ENCODE measurements around the gene JMJD4. TPM values are rescaled to one million over a fixed set of nuclear protein-coding genes. Genes with fewer than 3 reads are reported as not detected.

Gene JMJD4
- total RNA-seq, 2 donors from 2014 or later = 17.3 to 34.0 TPM

DNA sequence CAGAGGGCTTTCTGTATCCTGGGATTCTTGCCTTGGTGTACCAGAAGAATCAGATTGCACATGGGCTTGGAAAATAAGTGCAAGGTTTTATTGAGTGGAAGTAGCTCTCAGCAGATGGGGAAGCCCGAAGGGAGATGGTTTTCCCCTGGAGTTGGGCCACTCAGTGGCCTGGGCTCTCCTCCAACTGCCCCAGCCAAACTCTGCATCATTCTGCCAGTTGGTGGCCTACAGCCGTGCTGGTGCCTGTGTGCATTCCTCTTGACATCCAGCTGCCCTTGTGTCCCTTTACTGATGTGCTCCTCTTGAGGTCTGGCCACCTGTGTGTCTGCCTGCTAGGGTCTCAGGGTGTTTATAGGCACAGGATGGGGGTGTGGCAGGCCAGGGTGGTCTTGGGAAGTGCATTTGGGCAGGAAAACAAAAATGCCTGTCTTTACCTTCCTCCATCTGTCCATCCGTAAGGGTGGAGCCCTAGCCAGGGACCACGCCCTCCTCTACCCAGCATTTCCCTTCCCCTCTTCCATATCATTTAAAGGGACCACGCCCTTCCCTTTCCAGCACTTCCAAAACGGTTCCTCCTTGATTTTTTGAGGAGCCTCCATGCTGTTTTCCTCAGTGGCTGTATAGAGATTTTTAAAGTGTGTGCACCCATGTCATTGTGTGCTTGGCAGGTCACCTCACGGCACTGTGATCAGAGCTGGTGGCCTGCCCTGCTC is 19.1 kb upstream of the JMJD4 start:
- Mint-ChIP-seq H3K36me3 (peaks cover 6% of the 10 kb centered on the region), H3K4me1 (ENCODE audit: low read depth in 2 of 2) (peaks cover 6 to 21% of the 10 kb centered on the region in 2 donors), H3K9me3 (no peaks in the 10 kb centered on the region), H3K27me3 (no peaks in the 10 kb centered on the region), H3K27ac (no peak overlapping the region), H3K4me3 (no peak overlapping the region)
- DNase-seq (ENCODE audit: low spot score) = no peak
- ATAC-seq = no peak

DNA sequence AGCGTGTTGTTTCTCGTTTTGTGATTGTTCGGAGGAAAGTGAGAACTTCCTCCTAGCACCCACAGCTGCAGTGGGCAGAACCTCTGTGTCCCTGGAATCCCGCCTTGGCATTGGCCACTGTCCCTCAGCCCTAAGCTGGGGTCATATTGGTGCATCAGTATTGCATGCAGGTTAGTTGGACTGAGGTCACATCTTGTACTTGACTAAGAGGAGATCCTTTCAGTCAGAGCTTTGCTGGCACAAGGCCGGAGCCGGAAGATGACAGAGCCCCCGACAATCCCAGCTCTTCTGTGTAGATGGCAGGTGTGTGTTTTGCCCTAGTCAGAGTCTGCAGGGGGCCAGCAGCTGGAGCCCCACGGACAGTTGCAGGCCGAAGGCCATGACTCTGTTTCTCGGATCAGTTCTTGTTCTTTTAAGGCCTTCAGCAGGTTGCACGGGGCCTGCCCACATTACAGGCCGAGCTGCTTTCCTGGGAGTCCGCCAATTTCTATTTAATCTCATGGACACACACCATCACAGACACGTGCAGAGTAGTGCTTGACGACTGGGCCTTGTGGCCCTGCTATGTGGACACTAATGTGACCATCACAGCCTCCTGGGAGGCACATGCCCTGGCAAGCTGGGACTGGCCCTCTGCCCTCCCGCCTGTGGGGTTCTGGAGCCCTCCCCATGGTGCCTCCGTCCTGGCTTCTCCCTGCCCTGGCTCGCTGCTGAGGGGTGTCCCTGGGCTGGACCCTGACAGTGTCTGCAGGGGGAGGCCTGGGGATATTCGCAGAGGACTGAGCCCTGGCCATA is 15.0 kb upstream of the JMJD4 start:
- Mint-ChIP-seq H3K9me3 (no peaks in the 10 kb centered on the region), H3K27me3 (no peaks in the 10 kb centered on the region), H3K4me1 (ENCODE audit: low read depth in 2 of 2) (peaks cover 16 to 38% of the 10 kb centered on the region in 2 donors), H3K27ac (no peak overlapping the region), H3K36me3 (peaks cover 6% of the 10 kb centered on the region), H3K4me3 (peak overlapping the region; percentile 15)
- ATAC-seq (no peak), DNase-seq (ENCODE audit: low spot score) (no peak)

DNA sequence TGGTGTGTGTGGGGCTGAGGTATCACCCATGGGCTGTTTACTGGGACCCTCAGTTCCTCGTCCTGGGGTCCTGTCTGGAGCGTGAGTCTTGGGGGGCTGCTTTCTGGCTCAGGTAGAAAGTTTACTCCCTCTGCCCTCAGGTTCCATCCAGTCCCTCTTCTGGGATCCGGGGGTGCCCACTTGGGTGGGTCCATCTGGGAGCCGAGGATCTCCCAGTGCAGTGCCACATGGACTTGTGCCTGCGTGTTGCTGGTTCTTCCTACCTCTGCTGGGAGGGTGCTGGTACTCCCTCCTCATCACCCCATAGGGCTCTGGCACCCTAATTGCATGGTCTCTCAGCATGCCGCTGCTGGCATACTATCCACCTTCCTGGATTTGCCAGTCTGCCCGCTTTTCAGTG is 14.1 kb upstream of the JMJD4 start:
- H3K36me3 Mint-ChIP-seq = peaks cover 6% of the 10 kb centered on the region
- H3K4me3 Mint-ChIP-seq = peak overlapping the region; percentile 41
- no peaks in the 10 kb centered on the region for H3K27me3 Mint-ChIP-seq

DNA sequence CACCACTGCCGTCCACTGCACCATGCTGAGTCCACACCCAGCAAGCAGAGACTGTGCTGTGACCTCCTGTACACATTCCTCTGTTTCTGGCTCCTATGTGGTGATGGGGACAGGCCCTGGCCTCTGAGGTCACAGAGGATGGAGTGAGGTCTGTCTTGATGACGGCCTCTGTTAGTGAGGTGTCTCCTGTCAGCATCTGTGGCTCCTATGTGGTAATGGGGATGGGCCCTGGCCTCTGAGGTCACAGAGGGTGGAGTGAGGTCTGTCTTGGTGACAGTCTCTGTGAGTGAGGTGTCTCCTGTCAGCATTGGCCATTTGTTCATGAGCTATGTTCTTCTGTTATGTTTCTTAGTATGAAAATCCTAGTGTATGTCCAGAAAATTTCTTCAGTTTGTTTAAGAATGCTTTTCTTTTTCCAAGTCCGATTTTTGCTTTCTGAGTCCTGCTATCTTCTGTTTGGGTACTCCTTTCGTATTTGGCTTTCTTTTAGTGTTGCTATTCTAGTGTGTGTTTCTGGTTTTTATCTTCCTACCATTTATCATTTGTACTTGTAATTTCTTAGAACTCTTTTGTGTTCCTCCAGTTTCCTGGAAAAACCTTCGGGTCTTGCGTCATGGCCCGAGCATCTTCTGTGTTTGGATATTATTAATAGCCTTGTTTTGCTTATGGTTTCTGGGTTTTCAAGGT is 13.5 kb upstream of the JMJD4 start:
- no peaks in the 10 kb centered on the region for H3K27me3 Mint-ChIP-seq
- no peaks in the 10 kb centered on the region for H3K9me3 Mint-ChIP-seq
- H3K27ac Mint-ChIP-seq = peak overlapping the region; percentile 34 to 36
- H3K4me1 Mint-ChIP-seq (ENCODE audit: low read depth in 2 of 2) = peaks cover 16 to 36% of the 10 kb centered on the region in 2 donors
- ATAC-seq (peak; percentile 81 to 85), DNase-seq (ENCODE audit: low spot score) (no peak)
- H3K4me3 Mint-ChIP-seq = peak overlapping the region; percentile 41
- peaks cover 6% of the 10 kb centered on the region for H3K36me3 Mint-ChIP-seq

More for the DNA sequence above, 14.1 kb upstream of the JMJD4 start:
- H3K9me3 Mint-ChIP-seq = no peaks in the 10 kb centered on the region
- ATAC-seq (no peak), DNase-seq (ENCODE audit: low spot score) (no peak)
- peaks cover 16 to 38% of the 10 kb centered on the region in 2 donors for H3K4me1 Mint-ChIP-seq (ENCODE audit: low read depth in 2 of 2)
- peak overlapping the region; percentile 34 to 36 for H3K27ac Mint-ChIP-seq

DNA sequence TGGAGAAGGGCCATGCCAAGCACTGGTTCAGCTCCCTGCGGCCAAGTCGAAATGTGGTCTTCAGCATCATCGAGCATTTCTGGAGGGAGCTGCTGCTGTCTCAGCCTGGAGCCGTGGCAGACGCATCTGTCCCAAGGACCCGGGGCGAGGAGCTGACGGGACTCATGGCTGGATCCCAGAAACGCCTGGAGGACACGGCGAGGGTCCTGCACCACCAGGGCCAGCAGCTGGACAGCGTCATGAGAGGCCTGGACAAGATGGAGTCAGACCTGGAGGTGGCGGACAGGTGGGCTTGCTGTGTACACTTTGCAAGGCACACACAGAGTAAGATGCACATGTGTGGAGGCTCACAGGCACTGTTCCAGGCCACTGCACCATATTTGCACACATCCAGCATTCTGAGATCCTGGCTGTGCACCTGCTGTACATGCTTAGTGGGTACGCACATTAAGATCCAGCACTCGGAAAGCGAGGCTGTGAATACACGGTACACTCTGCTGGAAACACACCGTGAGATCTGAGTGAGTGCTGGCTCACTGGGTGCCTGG is 12.9 kb upstream of the JMJD4 start:
- no peaks in the 10 kb centered on the region for H3K27me3 Mint-ChIP-seq

DNA sequence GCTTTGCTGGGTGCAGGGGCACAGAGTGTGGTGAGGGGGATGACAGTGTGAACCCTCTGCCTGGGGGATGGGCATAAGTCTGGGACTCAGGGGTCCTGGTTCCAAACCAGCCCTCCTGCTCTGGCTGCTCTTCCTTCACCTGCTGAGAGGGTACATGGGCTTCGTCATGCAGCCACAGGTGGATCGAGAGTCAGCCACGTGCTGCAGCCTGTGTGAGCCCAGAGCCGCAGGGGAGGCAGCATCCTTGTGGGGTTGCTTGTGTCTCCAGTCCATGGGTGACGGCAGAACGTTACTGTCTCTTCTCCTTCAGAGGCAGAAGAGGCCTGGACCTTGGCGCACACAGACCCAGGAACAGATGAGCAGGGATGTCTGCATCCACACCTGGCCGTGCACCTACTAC is 12.3 kb upstream of the JMJD4 start:
- Mint-ChIP-seq H3K27me3 (no peaks in the 10 kb centered on the region), H3K27ac (no peak overlapping the region), H3K4me1 (ENCODE audit: low read depth in 2 of 2) (peaks cover 16 to 35% of the 10 kb centered on the region in 2 donors), H3K4me3 (no peak overlapping the region), H3K36me3 (peaks cover 6% of the 10 kb centered on the region), H3K9me3 (no peaks in the 10 kb centered on the region)
- no peak for DNase-seq (ENCODE audit: low spot score)
- ATAC-seq = no peak

More for the DNA sequence above, 12.9 kb upstream of the JMJD4 start:
- ATAC-seq = no peak
- Mint-ChIP-seq H3K27ac (no peak overlapping the region), H3K4me3 (peak overlapping the region; percentile 41), H3K4me1 (ENCODE audit: low read depth in 2 of 2) (peaks cover 16 to 36% of the 10 kb centered on the region in 2 donors), H3K36me3 (peaks cover 6% of the 10 kb centered on the region), H3K9me3 (no peaks in the 10 kb centered on the region)
- DNase-seq (ENCODE audit: low spot score) = no peak

DNA sequence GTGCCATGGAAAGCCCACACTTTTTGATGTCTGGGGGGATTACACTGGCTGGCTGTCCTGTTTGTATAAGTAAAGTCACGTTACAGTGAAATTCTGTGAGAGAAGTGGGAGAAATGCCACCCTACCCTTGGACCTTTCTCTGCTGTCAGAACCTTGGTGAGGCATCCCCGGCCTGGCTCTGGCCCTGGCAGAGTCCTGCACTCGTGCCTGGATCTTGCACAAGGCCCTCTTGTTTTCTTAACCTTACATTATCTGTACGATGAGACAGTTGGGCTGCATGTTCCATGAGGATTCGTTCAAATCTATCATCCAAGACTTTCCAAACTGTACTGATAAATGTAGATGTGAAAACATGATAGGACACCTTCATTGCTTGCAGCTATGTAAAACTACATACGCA is 11.6 kb upstream of the JMJD4 start:
- DNase-seq (ENCODE audit: low spot score) = no peak
- no peak overlapping the region for H3K27ac Mint-ChIP-seq
- ATAC-seq = no peak
- no peaks in the 10 kb centered on the region for H3K27me3 Mint-ChIP-seq
- H3K4me1 Mint-ChIP-seq (ENCODE audit: low read depth in 2 of 2) = peaks cover 16 to 31% of the 10 kb centered on the region in 2 donors
- no peaks in the 10 kb centered on the region for H3K9me3 Mint-ChIP-seq
- peak overlapping the region; percentile 20 for H3K4me3 Mint-ChIP-seq
- peaks cover 6% of the 10 kb centered on the region for H3K36me3 Mint-ChIP-seq

DNA sequence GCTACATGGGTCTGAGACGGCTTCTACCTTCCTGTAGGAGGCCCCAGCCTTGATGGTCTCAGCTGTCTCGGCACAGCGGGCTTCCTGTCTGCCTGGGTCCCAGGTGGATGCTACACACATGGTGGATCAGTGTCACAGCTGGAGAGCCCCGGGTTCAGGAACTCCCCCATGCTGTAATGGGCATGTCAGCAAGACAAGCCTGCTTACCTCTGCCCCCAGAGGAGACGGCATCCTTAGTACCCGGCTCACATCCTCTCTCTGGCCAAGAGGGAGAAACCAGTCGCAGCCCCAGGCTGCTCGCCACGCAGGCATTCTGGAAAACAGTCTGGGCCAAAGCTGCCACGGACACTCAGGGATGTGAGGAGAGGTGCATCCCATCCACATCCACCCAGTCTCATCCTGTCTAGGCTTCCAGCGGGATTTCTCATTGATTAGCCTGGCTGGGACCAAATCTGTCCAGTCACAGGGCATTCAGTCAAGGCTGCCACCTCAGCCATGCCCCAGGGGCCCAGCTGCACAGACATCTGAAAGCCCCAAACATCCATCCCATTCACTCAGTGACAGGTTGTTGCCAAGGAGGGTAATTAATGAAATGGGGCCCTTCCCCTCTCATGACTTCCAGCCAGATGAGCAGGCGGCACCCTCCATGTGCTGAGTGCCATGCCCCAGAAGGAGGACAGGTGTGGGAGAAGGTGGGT is 10.6 kb upstream of the JMJD4 start:
- Mint-ChIP-seq H3K9me3 (no peaks in the 10 kb centered on the region), H3K36me3 (peaks cover 6% of the 10 kb centered on the region), H3K4me3 (no peak overlapping the region), H3K27ac (no peak overlapping the region), H3K27me3 (no peaks in the 10 kb centered on the region), H3K4me1 (ENCODE audit: low read depth in 2 of 2) (peaks cover 22 to 34% of the 10 kb centered on the region in 2 donors)
- no peak for ATAC-seq
- peak; percentile 34 for DNase-seq (ENCODE audit: low spot score)

DNA sequence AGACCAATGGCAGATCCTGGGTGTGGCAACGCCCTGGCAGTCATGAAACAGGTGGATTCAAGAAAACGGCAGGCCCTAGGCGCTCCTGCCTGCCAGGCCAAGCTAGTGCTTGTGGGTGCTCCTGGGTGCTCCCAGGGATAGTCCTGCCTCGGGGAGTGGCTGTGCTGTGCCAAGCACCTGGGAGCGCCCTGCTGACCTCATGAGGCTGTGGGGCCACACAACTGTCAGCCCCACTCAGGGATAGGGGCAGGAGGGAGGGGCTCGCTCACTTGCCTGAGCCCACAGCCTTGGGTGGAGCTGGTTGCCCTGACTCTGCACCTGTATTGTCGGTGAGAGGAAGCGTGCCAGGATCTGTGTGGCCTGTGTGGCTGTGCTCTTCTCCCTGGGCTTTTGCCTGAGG is 9.6 kb upstream of the JMJD4 start:
- Mint-ChIP-seq H3K27ac (no peak overlapping the region), H3K27me3 (no peaks in the 10 kb centered on the region), H3K9me3 (no peaks in the 10 kb centered on the region), H3K4me1 (ENCODE audit: low read depth in 2 of 2) (peaks cover 30 to 43% of the 10 kb centered on the region in 2 donors), H3K36me3 (peaks cover 4% of the 10 kb centered on the region), H3K4me3 (no peak overlapping the region)
- ATAC-seq = no peak
- DNase-seq (ENCODE audit: low spot score) = peak; percentile 44

DNA sequence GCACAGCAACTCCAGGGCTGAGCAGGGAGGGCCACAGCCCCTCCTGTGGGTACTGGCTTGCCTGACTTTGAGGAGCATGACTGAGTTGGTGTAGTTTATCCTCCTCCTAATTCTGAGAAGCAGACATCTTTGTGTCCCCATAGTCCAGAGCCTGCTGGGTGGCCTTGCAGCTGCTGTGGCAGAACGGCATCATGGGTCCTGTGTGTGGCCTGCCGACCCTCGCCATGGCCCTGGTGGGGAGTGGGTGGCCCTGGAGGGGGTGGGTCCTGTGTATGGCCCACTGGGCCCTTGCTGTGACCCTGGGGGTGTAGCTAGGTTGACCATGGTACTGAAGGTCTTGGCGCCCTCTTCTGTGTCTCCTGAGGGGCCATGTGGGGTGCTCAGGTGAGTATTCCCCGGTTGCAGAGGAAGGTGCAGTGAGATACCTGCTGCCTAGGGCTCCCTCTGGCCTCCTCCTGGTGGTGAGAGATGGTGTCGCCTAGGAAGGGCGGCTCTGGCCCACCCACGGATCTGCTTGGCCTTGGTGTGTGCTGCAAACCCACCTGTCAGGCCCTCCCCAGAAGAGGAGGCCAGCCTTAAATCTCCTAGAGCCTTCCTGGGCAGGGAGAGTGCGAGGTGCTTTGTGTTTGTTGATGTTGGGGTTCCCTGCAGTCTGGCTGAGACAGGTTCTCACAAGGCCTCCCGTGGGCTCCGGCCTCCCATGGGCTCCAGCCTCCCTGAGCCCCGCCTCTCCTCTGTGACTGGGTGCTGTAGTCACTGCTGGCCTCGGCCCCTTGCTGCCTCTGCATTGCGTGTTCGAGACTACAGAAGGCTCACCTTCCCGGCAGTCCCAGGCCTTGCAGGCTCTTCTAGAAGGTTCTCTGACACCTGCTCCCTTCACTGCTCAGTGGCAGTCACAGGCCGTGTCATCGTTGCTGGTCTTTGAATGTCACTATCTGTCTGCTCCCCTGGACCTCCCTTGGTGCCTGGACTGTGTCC is 7.9 kb upstream of the JMJD4 start:
- ATAC-seq = peak; percentile 19 to 26
- Mint-ChIP-seq H3K36me3 (no peaks in the 10 kb centered on the region), H3K9me3 (no peaks in the 10 kb centered on the region), H3K27me3 (no peaks in the 10 kb centered on the region), H3K27ac (no peak overlapping the region), H3K4me3 (no peak overlapping the region), H3K4me1 (ENCODE audit: low read depth in 2 of 2) (peaks cover 19 to 37% of the 10 kb centered on the region in 2 donors)
- no peak for DNase-seq (ENCODE audit: low spot score)

DNA sequence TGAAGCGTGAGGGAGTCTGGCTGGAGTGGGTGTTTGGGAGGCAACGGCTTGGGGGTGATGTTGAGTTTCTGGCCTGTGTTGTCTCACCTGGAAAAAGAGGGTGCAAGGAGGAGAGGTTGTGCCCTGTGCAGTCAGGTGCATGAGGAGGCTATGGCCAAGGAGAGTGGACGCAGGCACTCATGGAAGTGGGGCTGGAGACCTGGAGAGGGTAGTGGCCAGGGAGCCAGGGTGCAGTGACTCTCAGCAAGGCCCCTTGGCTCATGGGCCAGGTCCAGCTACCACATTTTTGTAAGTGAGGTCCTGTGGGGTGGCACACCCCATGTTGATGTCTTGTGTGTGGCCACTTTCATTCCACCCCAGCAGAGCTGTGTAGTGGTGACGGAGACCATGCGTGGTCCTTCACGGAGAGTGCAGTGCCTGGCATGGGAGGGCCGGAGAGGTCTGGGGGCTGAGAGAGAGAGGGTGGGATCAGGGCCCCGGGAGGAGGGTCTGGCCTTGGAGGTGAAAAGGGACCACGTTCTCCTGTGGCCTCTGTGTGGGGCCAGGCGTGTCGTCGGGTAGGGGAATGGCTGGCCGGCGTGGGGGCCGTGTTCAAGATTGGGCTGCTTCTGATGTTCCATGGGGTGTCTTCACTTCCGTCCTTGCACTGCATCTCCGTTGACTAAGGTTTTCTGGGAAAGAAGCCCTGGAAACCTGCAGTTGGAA is 6.2 kb upstream of the JMJD4 start:
- no peak for DNase-seq (ENCODE audit: low spot score)
- H3K27ac Mint-ChIP-seq = peak overlapping the region in 1 of 2 donors; percentile 32
- H3K27me3 Mint-ChIP-seq = no peaks in the 10 kb centered on the region
- peaks cover 19 to 41% of the 10 kb centered on the region in 2 donors for H3K4me1 Mint-ChIP-seq (ENCODE audit: low read depth in 2 of 2)
- H3K4me3 Mint-ChIP-seq = no peak overlapping the region
- ATAC-seq = no peak
- H3K36me3 Mint-ChIP-seq = no peaks in the 10 kb centered on the region
- no peaks in the 10 kb centered on the region for H3K9me3 Mint-ChIP-seq

DNA sequence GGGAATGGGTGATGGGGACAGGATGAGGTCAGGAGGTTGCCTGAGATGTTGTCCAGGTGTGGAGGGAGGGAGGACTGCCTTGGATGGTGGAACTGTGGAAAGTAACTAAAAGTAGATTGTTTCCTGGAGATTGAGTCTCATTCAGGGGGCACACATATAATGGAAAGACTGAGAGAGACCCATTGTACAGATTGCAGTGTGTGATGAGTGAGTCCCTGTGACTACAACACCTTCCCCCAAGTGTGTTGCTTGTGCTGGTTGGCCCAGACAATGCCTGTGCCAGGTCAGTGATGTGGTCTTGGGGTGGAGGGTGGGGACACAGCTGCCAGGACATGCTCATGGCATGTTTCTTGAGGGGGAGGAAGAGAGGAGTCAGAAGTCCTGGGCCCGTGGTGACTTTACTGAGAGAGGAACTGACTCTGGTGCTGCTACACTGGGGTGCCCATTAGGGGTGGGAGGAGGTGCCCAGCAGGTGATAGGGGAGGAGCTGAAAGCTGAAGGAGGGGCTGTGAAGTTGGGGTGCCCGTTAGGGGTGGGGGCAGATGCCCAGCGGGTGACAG is 5.4 kb upstream of the JMJD4 start:
- ATAC-seq (no peak), DNase-seq (ENCODE audit: low spot score) (no peak)
- H3K36me3 Mint-ChIP-seq = no peaks in the 10 kb centered on the region
- no peak overlapping the region for H3K27ac Mint-ChIP-seq
- H3K27me3 Mint-ChIP-seq = no peaks in the 10 kb centered on the region
- H3K4me3 Mint-ChIP-seq = no peak overlapping the region
- H3K9me3 Mint-ChIP-seq = no peaks in the 10 kb centered on the region
- peaks cover 27 to 48% of the 10 kb centered on the region in 2 donors for H3K4me1 Mint-ChIP-seq (ENCODE audit: low read depth in 2 of 2)
